ENCODE data around the gene ADGRA1.

- TF ChIP-seq CTCF (IDR thresholded peaks at IDR 0.05; ENCODE audit: low read length) (no peak), EZH2 (IDR thresholded peaks at IDR 0.05; ENCODE audit: borderline replicate concordance, low read length) (no peak)
These were observed 31.7 kb upstream of the ADGRA1 start for GRCh38 chr10:133056001-133056400.

Measured in OCI-LY1 (cell line).